HCT116 (cell line): ENCODE data around the gene PIPOX. TPM values are rescaled to one million over a fixed set of nuclear protein-coding genes. Genes with fewer than 3 reads are reported as not detected.

ENCODE experiments used
- ATAC-seq: fragments of 200-7000 bp; cut with Tn5 transposase; 2 replicates; pipeline ENCODE4 v1.9.1; 2020; ENCODE audit warnings: mild to moderate bottlenecking, moderate library complexity
- BruUV-seq: library from RNA; stranded (reverse); fragments of 400-500 nt; replicated peaks from 2 replicates; lab custom pipeline; 2021; lab: Mats Ljungman, UMichigan
- CTCF ChIA-PET: fragments of 300-600 bp; sonication (Branson Sonifier 250); formaldehyde crosslinking; loops from one replicate; lab custom pipeline; 2021; ENCODE audit warnings: antibody characterized with exemption; lab: Charles Lee
- POLR2A ChIA-PET: fragments of 300-600, 350-600 bp; sonication (Branson Sonifier 250); formaldehyde crosslinking; loops from one replicate; lab custom pipeline; 2021; ENCODE audit warnings: antibody characterized with exemption; lab: Charles Lee
- RAD21 ChIA-PET, 2 experiments: fragments of 300-600 bp; sonication (Branson Sonifier 250); formaldehyde crosslinking; loops; one replicate each; lab custom pipeline; 2023; ENCODE audit warnings: low total read pairs in 2 of 2; ENCODE audit not compliant: uncharacterized antibody in 2 of 2, unreplicated experiment in 2 of 2, low non-redundant PET in 1 of 2; lab: Charles Lee
- DNase-seq: peaks from one replicate; pipeline ENCODE4 v3.0.0-alpha.2; 2010; ENCODE audit warnings: low read depth, low spot score
- H2AFZ ChIP-seq: fragments of 200-600 bp; shearing (Covaris generic), sonication (generic); 2 replicates; pipeline ENCODE4 v1.6.1; 2017; ENCODE audit warnings: low read depth, mixed run types, mixed read lengths, antibody characterized with exemption, low read length; ENCODE audit not compliant: poor library complexity, severe bottlenecking
- H3K27ac ChIP-seq: 2 replicates; pipeline ENCODE4 v1.5.1; 2012; ENCODE audit warnings: low read depth, low read length
- H3K27me3 ChIP-seq: fragments of 200-600 bp; sonication (generic); 2 replicates; pipeline ENCODE4 v1.6.1; 2016; ENCODE audit warnings: mixed run types, low read length, mixed read lengths; ENCODE audit not compliant: insufficient read depth
- H3K36me3 ChIP-seq, 2 experiments: fragments of 200-500 bp in 1 of 2; fragments of 200-600 bp in 1 of 2; sonication (Bioruptor generic) in 1 of 2; sonication (generic) in 1 of 2; 2 replicates each; pipeline versions ENCODE4 v1.5.1 to v1.6.1; 2014 to 2016; ENCODE audit warnings: low read length in 2 of 2, inconsistent platforms in 1 of 2, mixed read lengths in 1 of 2, mixed run types in 1 of 2; ENCODE audit not compliant: insufficient read depth in 2 of 2, control insufficient read depth in 1 of 2
- H3K4me1 ChIP-seq, 2 experiments: fragments of 200-600 bp in 1 of 2; sonication (generic) in 1 of 2; 2 replicates each; pipeline versions ENCODE4 v1.5.1 to v1.6.1; 2012 to 2017; ENCODE audit warnings: low read length in 2 of 2, inconsistent platforms in 1 of 2, mild to moderate bottlenecking in 1 of 2, mixed read lengths in 1 of 2, mixed run types in 1 of 2, moderate library complexity in 1 of 2; ENCODE audit not compliant: insufficient read depth in 2 of 2, control insufficient read depth in 1 of 2
- H3K4me2 ChIP-seq: fragments of 200-600 bp; sonication (generic); 2 replicates; pipeline ENCODE4 v1.6.1; 2017; ENCODE audit warnings: mixed run types, low read length, mixed read lengths
- H3K4me3 ChIP-seq, 2 experiments: fragments of 200-600 bp in 1 of 2; sonication (generic) in 1 of 2; replicated peaks in 1 of 2; 2 replicates each; pipeline ENCODE4 v1.5.1; 2011 to 2016; ENCODE audit warnings: low read length in 2 of 2, control low read depth in 1 of 2, low read depth in 1 of 2, mild to moderate bottlenecking in 1 of 2, mixed read lengths in 1 of 2, mixed run types in 1 of 2
- H3K79me2 ChIP-seq: fragments of 200-600 bp; sonication (generic); 2 replicates; pipeline ENCODE4 v1.6.1; 2017; ENCODE audit warnings: mild to moderate bottlenecking, mixed run types, low read length, moderate library complexity, mixed read lengths; ENCODE audit not compliant: insufficient read depth
- H3K9ac ChIP-seq: fragments of 200-600 bp; sonication (generic); 2 replicates; pipeline ENCODE4 v1.6.1; 2016; ENCODE audit warnings: low read length, mixed read lengths
- H3K9me2 ChIP-seq: fragments of 200-600 bp; sonication (generic), shearing (Covaris generic); 2 replicates; pipeline ENCODE4 v1.6.1; 2017; ENCODE audit warnings: mixed run types, mild to moderate bottlenecking, moderate library complexity; ENCODE audit not compliant: insufficient read depth
- H3K9me3 ChIP-seq, 2 experiments: fragments of 200-500 bp in 1 of 2; fragments of 200-600 bp in 1 of 2; sonication (Bioruptor generic) in 1 of 2; sonication (generic) in 1 of 2; 2 replicates each; pipeline ENCODE4 v1.6.1; 2014 to 2017; ENCODE audit warnings: low read length in 2 of 2, mixed read lengths in 2 of 2, inconsistent platforms in 1 of 2, low read depth in 1 of 2, mild to moderate bottlenecking in 1 of 2, mixed run types in 1 of 2, moderate library complexity in 1 of 2; ENCODE audit not compliant: control insufficient read depth in 1 of 2, insufficient read depth in 1 of 2
- H4K20me1 ChIP-seq: fragments of 200-600 bp; sonication (generic), shearing (Covaris generic); 2 replicates; pipeline ENCODE4 v1.6.1; 2017; ENCODE audit warnings: mixed run types, mild to moderate bottlenecking, moderate library complexity; ENCODE audit not compliant: insufficient read depth
- CTCF ChIP-seq, 3 experiments: fragments of 200-600 bp in 1 of 3; sonication (generic) in 1 of 3; IDR thresholded peaks in 2 of 3; conservative IDR thresholded peaks in 1 of 3; 2 replicates each; pipeline ENCODE4 v1.5.1; 2012 to 2017; ENCODE audit warnings: low read depth in 2 of 3, low read length in 2 of 3, antibody characterized with exemption in 1 of 3, borderline replicate concordance in 1 of 3, control low read depth in 1 of 3, mild to moderate bottlenecking in 1 of 3, mixed read lengths in 1 of 3, mixed run types in 1 of 3, moderate library complexity in 1 of 3; ENCODE audit not compliant: insufficient read depth in 1 of 3
- EGR1 ChIP-seq: IDR thresholded peaks from 2 replicates; pipeline ENCODE4 v1.6.1; 2012; ENCODE audit warnings: low read depth
- POLR2AphosphoS5 ChIP-seq: IDR thresholded peaks from 2 replicates; pipeline ENCODE4 v1.6.1; 2011; ENCODE audit warnings: mild to moderate bottlenecking, low read depth, low read length, moderate library complexity
- REST ChIP-seq: IDR thresholded peaks from 2 replicates; pipeline ENCODE4 v1.6.1; 2012; ENCODE audit warnings: low read depth
- TCF7L2 ChIP-seq: IDR thresholded peaks from 2 replicates; pipeline ENCODE4 v1.7.0; 2011; ENCODE audit warnings: borderline replicate concordance, inconsistent platforms; ENCODE audit not compliant: insufficient read depth, insufficient read length; ENCODE audit errors: extremely low read depth
- intact Hi-C: fragments of 100-400 bp; cut with micrococcal nuclease; formaldehyde crosslinking; loops from 2 replicates; pipeline ENCODE4 v1.10.0; 2022
- total RNA-seq: library from RNA; stranded (reverse); gene quantifications from one replicate; pipeline ENCODE4 v1.2.1, GENCODE V29; 2021; ENCODE audit not compliant: unreplicated experiment

Gene PIPOX
- total RNA-seq, 1 experiment from 2014 or later = 1.8 TPM

- H3K9me2 ChIP-seq = no peaks in the 10 kb centered on the region
- TF ChIP-seq CTCF (IDR thresholded peaks at IDR 0.05 in 2 of 3, conservative IDR thresholded peaks at IDR 0.05 in 1 of 3; ENCODE audit: borderline replicate concordance in 1 of 3, insufficient read depth in 1 of 3, low read depth in 2 of 3, low read length in 2 of 3) = no peak
- TF ChIP-seq REST = no peak
- TF ChIP-seq POLR2AphosphoS5 = no peak
- no peak for TF ChIP-seq TCF7L2
- TF ChIP-seq EGR1 = no peak
- no peaks in the 10 kb centered on the region for H4K20me1 ChIP-seq
- CTCF ChIA-PET = no interaction called here
- no peak overlapping the region for H3K4me2 ChIP-seq
- ATAC-seq (no peak), DNase-seq (no peak)
- RAD21 ChIA-PET = no interaction called here
- H3K4me3 ChIP-seq = no peak overlapping the region
- POLR2A ChIA-PET = no interaction called here
- peaks cover 3 to 4% of the 10 kb centered on the region in 2 experiments; a peak in 1 of 4 replicates for H3K4me1 ChIP-seq
- no peaks in the 10 kb centered on the region for H3K36me3 ChIP-seq
- BruUV-seq = no TSS peak
- H3K9me3 ChIP-seq = no peaks in the 10 kb centered on the region
- no peaks in the 10 kb centered on the region for H3K79me2 ChIP-seq
- H3K27me3 ChIP-seq = peaks cover 47% of the 10 kb centered on the region; the same call in 1 of the 2 replicates
- intact Hi-C loops = no loop called here
- no peak overlapping the region for H3K9ac ChIP-seq
- H2AFZ ChIP-seq = no peak overlapping the region
- no peak overlapping the region for H3K27ac ChIP-seq
Measured at GRCh38 chr17:29000973-29001372, 42.0 kb upstream of the PIPOX start.
